Loucy (cell line): ENCODE measurements around the gene RALGPS1.

Experiments
- CTCF ChIP-seq: fragments of 200-600 bp; sonication (generic); conservative IDR thresholded peaks from 2 replicates; pipeline ENCODE4 v1.5.1; 2014; ENCODE audit warnings: mild to moderate bottlenecking, antibody characterized with exemption, low read length
- EZH2phosphoT487 ChIP-seq: fragments of 200-600 bp; IDR thresholded peaks from 2 replicates; pipeline ENCODE4 v1.6.1; 2018; ENCODE audit warnings: antibody characterized with exemption, mild to moderate bottlenecking, moderate library complexity, borderline replicate concordance

- TF ChIP-seq CTCF (no peak), EZH2phosphoT487 (no peak)
Measured at GRCh38 chr9:127253446-127253845, 338.9 kb downstream of the RALGPS1 start.
